HCT116 (cell line): ENCODE data around the gene GLO1. TPM values are rescaled to one million over a fixed set of nuclear protein-coding genes. Genes with fewer than 3 reads are reported as not detected.

Experiments
- ATAC-seq: fragments of 200-7000 bp; cut with Tn5 transposase; 2 replicates; pipeline ENCODE4 v1.9.1; 2020; ENCODE audit warnings: mild to moderate bottlenecking, moderate library complexity
- BruUV-seq: library from RNA; stranded (reverse); fragments of 400-500 nt; replicated peaks from 2 replicates; lab custom pipeline; 2021; lab: Mats Ljungman, UMichigan
- CTCF ChIA-PET: fragments of 300-600 bp; sonication (Branson Sonifier 250); formaldehyde crosslinking; loops from one replicate; lab custom pipeline; 2021; ENCODE audit warnings: antibody characterized with exemption; lab: Charles Lee
- POLR2A ChIA-PET: fragments of 300-600, 350-600 bp; sonication (Branson Sonifier 250); formaldehyde crosslinking; loops from one replicate; lab custom pipeline; 2021; ENCODE audit warnings: antibody characterized with exemption; lab: Charles Lee
- RAD21 ChIA-PET, 2 experiments: fragments of 300-600 bp; sonication (Branson Sonifier 250); formaldehyde crosslinking; loops; one replicate each; lab custom pipeline; 2023; ENCODE audit warnings: low total read pairs in 2 of 2; ENCODE audit not compliant: uncharacterized antibody in 2 of 2, unreplicated experiment in 2 of 2, low non-redundant PET in 1 of 2; lab: Charles Lee
- DNase-seq: peaks from one replicate; pipeline ENCODE4 v3.0.0-alpha.2; 2010; ENCODE audit warnings: low read depth, low spot score
- H2AFZ ChIP-seq: fragments of 200-600 bp; shearing (Covaris generic), sonication (generic); 2 replicates; pipeline ENCODE4 v1.6.1; 2017; ENCODE audit warnings: low read depth, mixed run types, mixed read lengths, antibody characterized with exemption, low read length; ENCODE audit not compliant: poor library complexity, severe bottlenecking
- H3K27ac ChIP-seq: 2 replicates; pipeline ENCODE4 v1.5.1; 2012; ENCODE audit warnings: low read depth, low read length
- H3K27me3 ChIP-seq: fragments of 200-600 bp; sonication (generic); 2 replicates; pipeline ENCODE4 v1.6.1; 2016; ENCODE audit warnings: mixed run types, low read length, mixed read lengths; ENCODE audit not compliant: insufficient read depth
- H3K36me3 ChIP-seq, 2 experiments: fragments of 200-500 bp in 1 of 2; fragments of 200-600 bp in 1 of 2; sonication (Bioruptor generic) in 1 of 2; sonication (generic) in 1 of 2; 2 replicates each; pipeline versions ENCODE4 v1.5.1 to v1.6.1; 2014 to 2016; ENCODE audit warnings: low read length in 2 of 2, inconsistent platforms in 1 of 2, mixed read lengths in 1 of 2, mixed run types in 1 of 2; ENCODE audit not compliant: insufficient read depth in 2 of 2, control insufficient read depth in 1 of 2
- H3K4me1 ChIP-seq, 2 experiments: fragments of 200-600 bp in 1 of 2; sonication (generic) in 1 of 2; 2 replicates each; pipeline versions ENCODE4 v1.5.1 to v1.6.1; 2012 to 2017; ENCODE audit warnings: low read length in 2 of 2, inconsistent platforms in 1 of 2, mild to moderate bottlenecking in 1 of 2, mixed read lengths in 1 of 2, mixed run types in 1 of 2, moderate library complexity in 1 of 2; ENCODE audit not compliant: insufficient read depth in 2 of 2, control insufficient read depth in 1 of 2
- H3K4me2 ChIP-seq: fragments of 200-600 bp; sonication (generic); 2 replicates; pipeline ENCODE4 v1.6.1; 2017; ENCODE audit warnings: mixed run types, low read length, mixed read lengths
- H3K4me3 ChIP-seq, 2 experiments: fragments of 200-600 bp in 1 of 2; sonication (generic) in 1 of 2; replicated peaks in 1 of 2; 2 replicates each; pipeline ENCODE4 v1.5.1; 2011 to 2016; ENCODE audit warnings: low read length in 2 of 2, control low read depth in 1 of 2, low read depth in 1 of 2, mild to moderate bottlenecking in 1 of 2, mixed read lengths in 1 of 2, mixed run types in 1 of 2
- H3K79me2 ChIP-seq: fragments of 200-600 bp; sonication (generic); 2 replicates; pipeline ENCODE4 v1.6.1; 2017; ENCODE audit warnings: mild to moderate bottlenecking, mixed run types, low read length, moderate library complexity, mixed read lengths; ENCODE audit not compliant: insufficient read depth
- H3K9ac ChIP-seq: fragments of 200-600 bp; sonication (generic); 2 replicates; pipeline ENCODE4 v1.6.1; 2016; ENCODE audit warnings: low read length, mixed read lengths
- H3K9me2 ChIP-seq: fragments of 200-600 bp; sonication (generic), shearing (Covaris generic); 2 replicates; pipeline ENCODE4 v1.6.1; 2017; ENCODE audit warnings: mixed run types, mild to moderate bottlenecking, moderate library complexity; ENCODE audit not compliant: insufficient read depth
- H3K9me3 ChIP-seq, 2 experiments: fragments of 200-500 bp in 1 of 2; fragments of 200-600 bp in 1 of 2; sonication (Bioruptor generic) in 1 of 2; sonication (generic) in 1 of 2; 2 replicates each; pipeline ENCODE4 v1.6.1; 2014 to 2017; ENCODE audit warnings: low read length in 2 of 2, mixed read lengths in 2 of 2, inconsistent platforms in 1 of 2, low read depth in 1 of 2, mild to moderate bottlenecking in 1 of 2, mixed run types in 1 of 2, moderate library complexity in 1 of 2; ENCODE audit not compliant: control insufficient read depth in 1 of 2, insufficient read depth in 1 of 2
- H4K20me1 ChIP-seq: fragments of 200-600 bp; sonication (generic), shearing (Covaris generic); 2 replicates; pipeline ENCODE4 v1.6.1; 2017; ENCODE audit warnings: mixed run types, mild to moderate bottlenecking, moderate library complexity; ENCODE audit not compliant: insufficient read depth
- ELF1 ChIP-seq: IDR thresholded peaks from 2 replicates; pipeline ENCODE4 v1.6.1; 2012; ENCODE audit warnings: low read depth, borderline replicate concordance
- EZH2phosphoT487 ChIP-seq: fragments of 200-600 bp; IDR thresholded peaks from 2 replicates; pipeline ENCODE4 v1.6.1; 2018; ENCODE audit warnings: antibody characterized with exemption, borderline replicate concordance
- FOSL1 ChIP-seq: IDR thresholded peaks from 2 replicates; pipeline ENCODE4 v1.6.1; 2012; ENCODE audit warnings: low read depth
- RAD21 ChIP-seq: IDR thresholded peaks from 2 replicates; pipeline ENCODE4 v1.6.1; 2012; ENCODE audit warnings: low read depth, mild to moderate bottlenecking
- SIN3A ChIP-seq: IDR thresholded peaks from 2 replicates; pipeline ENCODE4 v1.6.1; 2012; ENCODE audit warnings: low read depth
- YY1 ChIP-seq: IDR thresholded peaks from 2 replicates; pipeline ENCODE4 v1.6.1; 2011; ENCODE audit warnings: low read length, low read depth, moderate library complexity, mild to moderate bottlenecking; ENCODE audit not compliant: insufficient replicate concordance; ENCODE audit errors: extremely low read depth
- ZFX ChIP-seq: fragments of 450-650 bp; IDR thresholded peaks from 2 replicates; pipeline ENCODE4 v1.6.1; 2017
- intact Hi-C: fragments of 100-400 bp; cut with micrococcal nuclease; formaldehyde crosslinking; loops from 2 replicates; pipeline ENCODE4 v1.10.0; 2022
- total RNA-seq: library from RNA; stranded (reverse); gene quantifications from one replicate; pipeline ENCODE4 v1.2.1, GENCODE V29; 2021; ENCODE audit not compliant: unreplicated experiment
- TF ChIP-seq, protein P1 (sequence below), 3 experiments: fragments of 200-600 bp in 1 of 3; sonication (generic) in 1 of 3; IDR thresholded peaks in 2 of 3; conservative IDR thresholded peaks in 1 of 3; 2 replicates each; pipeline ENCODE4 v1.5.1; 2012 to 2017; ENCODE audit warnings: low read depth in 2 of 3, low read length in 2 of 3, antibody characterized with exemption in 1 of 3, borderline replicate concordance in 1 of 3, control low read depth in 1 of 3, mild to moderate bottlenecking in 1 of 3, mixed read lengths in 1 of 3, mixed run types in 1 of 3, moderate library complexity in 1 of 3; ENCODE audit not compliant: insufficient read depth in 1 of 3
- TF ChIP-seq, protein P2 (sequence below): IDR thresholded peaks from 2 replicates; pipeline ENCODE4 v1.6.1; 2011; ENCODE audit warnings: mild to moderate bottlenecking, low read length, moderate library complexity; ENCODE audit not compliant: insufficient replicate concordance; ENCODE audit errors: extremely low read depth
- TF ChIP-seq, protein P3 (sequence below): IDR thresholded peaks from 2 replicates; pipeline ENCODE4 v1.6.1; 2012; ENCODE audit warnings: low read depth
- TF ChIP-seq, protein P4 (sequence below): IDR thresholded peaks from 2 replicates; pipeline ENCODE4 v1.6.1; 2012

The GLO1 gene
- total RNA-seq, 1 experiment from 2014 or later = 191 TPM

DNA sequence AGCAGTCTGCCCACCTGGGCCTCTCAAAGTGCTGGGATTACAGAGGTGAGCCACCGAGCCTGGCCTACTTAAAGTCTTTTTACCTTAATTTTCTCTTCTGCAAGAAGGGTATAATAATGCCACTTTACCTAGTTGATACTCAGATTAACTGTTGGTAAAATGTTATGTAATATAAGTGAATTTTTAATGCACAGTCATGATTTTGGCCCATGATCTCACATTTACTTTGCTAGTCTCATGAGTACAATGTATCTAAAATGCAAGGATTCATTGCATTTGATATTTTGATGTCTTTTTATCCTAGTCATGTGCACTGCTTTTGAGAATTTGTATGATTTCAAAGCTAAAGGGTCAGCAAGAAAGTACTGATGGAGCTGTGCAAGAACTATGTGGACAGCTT lies 25.3 kb upstream of the GLO1 start (continued):
- TF ChIP-seq, protein P1, sequence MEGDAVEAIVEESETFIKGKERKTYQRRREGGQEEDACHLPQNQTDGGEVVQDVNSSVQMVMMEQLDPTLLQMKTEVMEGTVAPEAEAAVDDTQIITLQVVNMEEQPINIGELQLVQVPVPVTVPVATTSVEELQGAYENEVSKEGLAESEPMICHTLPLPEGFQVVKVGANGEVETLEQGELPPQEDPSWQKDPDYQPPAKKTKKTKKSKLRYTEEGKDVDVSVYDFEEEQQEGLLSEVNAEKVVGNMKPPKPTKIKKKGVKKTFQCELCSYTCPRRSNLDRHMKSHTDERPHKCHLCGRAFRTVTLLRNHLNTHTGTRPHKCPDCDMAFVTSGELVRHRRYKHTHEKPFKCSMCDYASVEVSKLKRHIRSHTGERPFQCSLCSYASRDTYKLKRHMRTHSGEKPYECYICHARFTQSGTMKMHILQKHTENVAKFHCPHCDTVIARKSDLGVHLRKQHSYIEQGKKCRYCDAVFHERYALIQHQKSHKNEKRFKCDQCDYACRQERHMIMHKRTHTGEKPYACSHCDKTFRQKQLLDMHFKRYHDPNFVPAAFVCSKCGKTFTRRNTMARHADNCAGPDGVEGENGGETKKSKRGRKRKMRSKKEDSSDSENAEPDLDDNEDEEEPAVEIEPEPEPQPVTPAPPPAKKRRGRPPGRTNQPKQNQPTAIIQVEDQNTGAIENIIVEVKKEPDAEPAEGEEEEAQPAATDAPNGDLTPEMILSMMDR (IDR thresholded peaks at IDR 0.05 in 2 of 3, conservative IDR thresholded peaks at IDR 0.05 in 1 of 3; ENCODE audit: borderline replicate concordance in 1 of 3, insufficient read depth in 1 of 3, low read depth in 2 of 3, low read length in 2 of 3) = no peak
- no peak for TF ChIP-seq EZH2phosphoT487

DNA sequence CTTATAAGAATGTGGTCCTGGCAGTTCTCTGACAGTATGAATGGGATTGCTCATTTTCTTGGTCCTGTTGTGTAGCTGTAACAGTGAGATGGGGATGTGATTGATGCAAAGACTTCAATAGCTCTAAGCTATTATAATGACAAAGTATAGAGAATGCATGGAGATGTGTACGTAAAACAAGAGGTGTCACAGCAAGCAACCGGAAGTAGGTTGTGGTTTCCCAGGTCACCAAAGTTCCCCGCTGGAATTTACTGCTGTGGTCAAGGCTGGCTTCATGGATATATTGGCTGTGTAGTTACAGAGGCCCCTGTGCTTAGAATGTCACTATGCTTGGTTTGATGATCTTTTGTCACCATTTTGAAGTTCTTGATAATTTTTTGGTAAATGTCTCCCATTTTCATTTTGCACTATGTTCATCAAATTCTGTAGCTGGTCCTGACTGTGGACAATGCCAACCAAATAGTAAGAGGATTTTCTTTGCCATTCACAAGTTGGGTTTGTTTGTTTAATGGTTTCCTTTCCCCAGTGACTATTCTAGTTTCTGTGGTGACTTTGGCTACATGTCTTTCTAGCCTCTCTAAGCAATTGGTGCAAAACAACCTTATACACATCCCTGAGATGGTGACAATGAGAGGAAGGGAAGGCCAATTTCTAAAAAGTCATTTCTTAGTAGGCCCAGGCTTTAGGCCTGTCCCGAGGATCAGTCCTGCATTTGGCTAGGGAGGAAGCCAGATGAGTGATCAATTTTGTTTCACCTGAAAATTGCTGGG lies 22.7 kb upstream of the GLO1 start:
- intact Hi-C loops = no loop called here
- no peak for DNase-seq
- no TSS peak for BruUV-seq

More for the DNA sequence above, 22.7 kb upstream of the GLO1 start:
- RAD21 ChIA-PET = no interaction called here
- no peaks in the 10 kb centered on the region for H3K27me3 ChIP-seq
- no peak overlapping the region for H3K9ac ChIP-seq
- H3K4me3 ChIP-seq = no peak overlapping the region
- no peak overlapping the region for H2AFZ ChIP-seq
- no peak for ATAC-seq
- H3K27ac ChIP-seq = no peak overlapping the region
- H3K9me3 ChIP-seq = no peaks in the 10 kb centered on the region
- POLR2A ChIA-PET = interaction anchor here (1.0 kb wide), 1 partner anchor 23 kb away, joined by 4 read pairs; the partner anchor contains the start of gene GLO1
- no peak for TF ChIP-seq ELF1
- TF ChIP-seq, protein P2, sequence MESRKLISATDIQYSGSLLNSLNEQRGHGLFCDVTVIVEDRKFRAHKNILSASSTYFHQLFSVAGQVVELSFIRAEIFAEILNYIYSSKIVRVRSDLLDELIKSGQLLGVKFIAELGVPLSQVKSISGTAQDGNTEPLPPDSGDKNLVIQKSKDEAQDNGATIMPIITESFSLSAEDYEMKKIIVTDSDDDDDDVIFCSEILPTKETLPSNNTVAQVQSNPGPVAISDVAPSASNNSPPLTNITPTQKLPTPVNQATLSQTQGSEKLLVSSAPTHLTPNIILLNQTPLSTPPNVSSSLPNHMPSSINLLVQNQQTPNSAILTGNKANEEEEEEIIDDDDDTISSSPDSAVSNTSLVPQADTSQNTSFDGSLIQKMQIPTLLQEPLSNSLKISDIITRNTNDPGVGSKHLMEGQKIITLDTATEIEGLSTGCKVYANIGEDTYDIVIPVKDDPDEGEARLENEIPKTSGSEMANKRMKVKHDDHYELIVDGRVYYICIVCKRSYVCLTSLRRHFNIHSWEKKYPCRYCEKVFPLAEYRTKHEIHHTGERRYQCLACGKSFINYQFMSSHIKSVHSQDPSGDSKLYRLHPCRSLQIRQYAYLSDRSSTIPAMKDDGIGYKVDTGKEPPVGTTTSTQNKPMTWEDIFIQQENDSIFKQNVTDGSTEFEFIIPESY = no peak
- no peak for TF ChIP-seq FOSL1
- TF ChIP-seq, protein P3, sequence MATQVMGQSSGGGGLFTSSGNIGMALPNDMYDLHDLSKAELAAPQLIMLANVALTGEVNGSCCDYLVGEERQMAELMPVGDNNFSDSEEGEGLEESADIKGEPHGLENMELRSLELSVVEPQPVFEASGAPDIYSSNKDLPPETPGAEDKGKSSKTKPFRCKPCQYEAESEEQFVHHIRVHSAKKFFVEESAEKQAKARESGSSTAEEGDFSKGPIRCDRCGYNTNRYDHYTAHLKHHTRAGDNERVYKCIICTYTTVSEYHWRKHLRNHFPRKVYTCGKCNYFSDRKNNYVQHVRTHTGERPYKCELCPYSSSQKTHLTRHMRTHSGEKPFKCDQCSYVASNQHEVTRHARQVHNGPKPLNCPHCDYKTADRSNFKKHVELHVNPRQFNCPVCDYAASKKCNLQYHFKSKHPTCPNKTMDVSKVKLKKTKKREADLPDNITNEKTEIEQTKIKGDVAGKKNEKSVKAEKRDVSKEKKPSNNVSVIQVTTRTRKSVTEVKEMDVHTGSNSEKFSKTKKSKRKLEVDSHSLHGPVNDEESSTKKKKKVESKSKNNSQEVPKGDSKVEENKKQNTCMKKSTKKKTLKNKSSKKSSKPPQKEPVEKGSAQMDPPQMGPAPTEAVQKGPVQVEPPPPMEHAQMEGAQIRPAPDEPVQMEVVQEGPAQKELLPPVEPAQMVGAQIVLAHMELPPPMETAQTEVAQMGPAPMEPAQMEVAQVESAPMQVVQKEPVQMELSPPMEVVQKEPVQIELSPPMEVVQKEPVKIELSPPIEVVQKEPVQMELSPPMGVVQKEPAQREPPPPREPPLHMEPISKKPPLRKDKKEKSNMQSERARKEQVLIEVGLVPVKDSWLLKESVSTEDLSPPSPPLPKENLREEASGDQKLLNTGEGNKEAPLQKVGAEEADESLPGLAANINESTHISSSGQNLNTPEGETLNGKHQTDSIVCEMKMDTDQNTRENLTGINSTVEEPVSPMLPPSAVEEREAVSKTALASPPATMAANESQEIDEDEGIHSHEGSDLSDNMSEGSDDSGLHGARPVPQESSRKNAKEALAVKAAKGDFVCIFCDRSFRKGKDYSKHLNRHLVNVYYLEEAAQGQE = no peak
- TF ChIP-seq SIN3A = no peak
- TF ChIP-seq YY1 = no peak
- TF ChIP-seq ZFX = no peak
- TF ChIP-seq, protein P1 (IDR thresholded peaks at IDR 0.05 in 2 of 3, conservative IDR thresholded peaks at IDR 0.05 in 1 of 3; ENCODE audit: borderline replicate concordance in 1 of 3, insufficient read depth in 1 of 3, low read depth in 2 of 3, low read length in 2 of 3) = no peak
- TF ChIP-seq, protein P4, sequence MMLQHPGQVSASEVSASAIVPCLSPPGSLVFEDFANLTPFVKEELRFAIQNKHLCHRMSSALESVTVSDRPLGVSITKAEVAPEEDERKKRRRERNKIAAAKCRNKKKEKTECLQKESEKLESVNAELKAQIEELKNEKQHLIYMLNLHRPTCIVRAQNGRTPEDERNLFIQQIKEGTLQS = no peak
- TF ChIP-seq RAD21 = no peak
- CTCF ChIA-PET = no interaction called here
- no peaks in the 10 kb centered on the region for H3K79me2 ChIP-seq
- no peaks in the 10 kb centered on the region for H4K20me1 ChIP-seq
- H3K36me3 ChIP-seq = no peaks in the 10 kb centered on the region
- H3K9me2 ChIP-seq = no peaks in the 10 kb centered on the region
- H3K4me1 ChIP-seq = no peaks in the 10 kb centered on the region
- no peak overlapping the region for H3K4me2 ChIP-seq
